HG02885 (cell line): ENCODE measurements around the gene TRMT112.

ENCODE experiments used
- ATAC-seq: cut with Tn5 transposase; IDR thresholded peaks from one replicate; pipeline ENCODE4 v1.9.1; 2021; ENCODE audit warnings: mild to moderate bottlenecking; ENCODE audit not compliant: unreplicated experiment, poor library complexity

The TRMT112 gene

DNA sequence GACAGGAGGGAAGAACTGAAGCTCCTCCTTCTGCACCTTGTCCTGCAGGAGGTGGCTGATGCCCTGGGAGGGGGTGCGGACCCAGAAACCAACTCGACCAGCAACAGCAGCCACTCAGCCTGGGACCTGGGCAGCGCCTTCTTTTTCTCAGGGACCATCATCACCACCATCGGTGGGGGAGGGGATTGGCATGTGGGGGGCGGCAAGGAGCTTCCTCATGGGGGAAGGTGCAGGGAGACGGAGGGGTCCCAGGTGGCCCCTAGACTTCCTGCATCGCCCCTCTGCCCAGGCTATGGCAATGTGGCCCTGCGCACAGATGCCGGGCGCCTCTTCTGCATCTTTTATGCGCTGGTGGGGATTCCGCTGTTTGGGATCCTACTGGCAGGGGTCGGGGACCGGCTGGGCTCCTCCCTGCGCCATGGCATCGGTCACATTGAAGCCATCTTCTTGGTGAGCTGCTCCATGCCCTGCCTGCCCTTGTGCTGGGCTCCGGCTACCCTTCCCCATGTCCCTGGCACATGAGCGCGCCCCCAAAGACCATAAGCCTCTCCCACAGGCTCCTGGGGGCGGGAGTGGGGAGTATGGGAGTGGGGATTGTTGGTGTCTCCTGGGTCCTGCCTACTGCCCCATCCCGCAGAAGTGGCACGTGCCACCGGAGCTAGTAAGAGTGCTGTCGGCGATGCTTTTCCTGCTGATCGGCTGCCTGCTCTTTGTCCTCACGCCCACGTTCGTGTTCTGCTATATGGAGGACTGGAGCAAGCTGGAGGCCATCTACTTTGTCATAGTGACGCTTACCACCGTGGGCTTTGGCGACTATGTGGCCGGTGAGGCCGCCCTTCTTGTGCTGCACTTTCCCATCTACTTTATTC is 20.3 kb downstream of the TRMT112 start:
- ATAC-seq = no peak

DNA sequence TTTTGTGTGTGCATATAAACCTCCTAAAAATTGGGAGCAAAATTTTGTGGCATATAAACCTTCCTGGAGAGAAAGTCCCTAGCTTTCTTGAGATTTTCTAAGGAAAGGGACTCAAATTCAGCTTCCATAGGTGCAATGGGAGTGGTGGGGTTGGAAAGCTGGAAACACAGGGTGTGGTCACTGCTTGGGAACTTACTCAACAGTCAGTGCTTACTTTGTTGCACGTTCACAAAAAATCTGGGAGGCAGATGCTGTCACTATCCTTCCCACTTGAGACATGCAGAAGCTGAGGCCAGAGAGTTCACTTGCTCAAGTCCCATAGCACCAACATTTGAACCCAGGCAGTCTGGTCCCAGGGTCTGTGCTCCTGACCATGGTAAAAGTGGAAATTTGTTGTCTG is 21.1 kb downstream of the TRMT112 start:
- ATAC-seq = no peak

DNA sequence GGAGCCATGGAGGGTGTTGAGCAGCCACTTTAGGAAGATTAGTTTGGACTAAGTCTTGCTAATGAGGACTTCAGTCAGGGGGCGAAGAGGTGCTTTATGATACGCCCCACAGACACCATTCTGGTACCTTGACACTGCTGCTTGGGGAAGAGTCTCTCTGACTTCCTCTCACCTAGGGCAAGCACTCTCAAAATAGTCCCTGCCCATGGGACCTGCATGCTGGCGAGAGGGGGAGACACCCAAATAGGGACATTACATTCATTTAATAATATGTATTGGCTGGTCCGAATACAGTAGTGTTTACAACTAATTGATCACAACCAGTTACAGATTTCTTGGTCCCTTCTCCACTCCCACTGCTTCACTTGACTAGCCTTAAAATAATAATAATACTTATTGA is 21.6 kb downstream of the TRMT112 start:
- no peak for ATAC-seq

DNA sequence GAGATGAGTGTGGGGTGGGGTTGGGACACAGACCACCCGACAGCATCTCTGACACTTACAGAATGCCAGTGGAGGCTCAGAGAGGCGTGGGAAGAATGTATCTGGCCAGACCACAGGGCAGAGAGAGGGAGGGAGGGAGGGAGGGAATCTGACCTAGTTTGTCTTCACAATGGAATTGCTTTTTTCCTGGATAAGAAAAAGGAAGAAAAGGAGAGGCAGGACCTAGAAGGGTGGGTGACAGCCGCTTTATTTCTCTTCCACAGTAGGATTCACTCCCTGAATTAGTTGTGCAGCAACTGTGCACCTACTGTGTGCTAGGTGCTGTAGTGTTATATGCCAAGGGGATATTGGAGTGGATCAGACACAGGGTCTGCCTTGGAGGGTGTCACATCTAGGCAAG is 22.6 kb downstream of the TRMT112 start:
- no peak for ATAC-seq

DNA sequence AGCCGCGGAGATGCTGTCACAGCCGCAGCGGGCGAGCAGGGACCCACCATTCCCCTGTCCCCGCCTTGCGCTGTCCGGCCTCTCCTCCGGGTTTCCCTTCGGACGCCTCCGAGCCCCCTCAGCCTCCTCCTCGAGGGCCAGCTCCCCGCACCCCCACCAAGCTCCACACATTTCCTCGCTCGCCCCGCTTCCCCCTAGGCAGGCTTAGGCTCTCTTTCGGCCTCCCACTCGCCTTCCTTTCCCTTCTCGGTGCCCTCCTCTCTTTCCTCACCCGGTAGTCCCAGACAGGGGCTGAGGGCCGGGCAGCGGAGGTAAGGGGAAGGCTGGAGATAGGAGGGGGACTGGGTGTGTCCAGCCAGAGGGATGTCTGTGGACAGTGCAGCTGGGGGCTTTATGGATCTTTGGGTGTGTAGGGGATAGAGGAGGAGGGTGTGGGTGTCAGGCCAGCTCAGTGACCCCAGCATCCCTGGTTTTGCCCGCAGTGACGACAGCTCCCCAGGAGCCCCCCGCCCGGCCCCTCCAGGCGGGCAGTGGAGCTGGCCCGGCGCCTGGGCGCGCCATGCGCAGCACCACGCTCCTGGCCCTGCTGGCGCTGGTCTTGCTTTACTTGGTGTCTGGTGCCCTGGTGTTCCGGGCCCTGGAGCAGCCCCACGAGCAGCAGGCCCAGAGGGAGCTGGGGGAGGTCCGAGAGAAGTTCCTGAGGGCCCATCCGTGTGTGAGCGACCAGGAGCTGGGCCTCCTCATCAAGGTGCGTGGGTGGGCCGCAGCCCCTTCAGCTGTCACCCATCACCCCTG is 24.7 kb downstream of the TRMT112 start:
- ATAC-seq = no peak

DNA sequence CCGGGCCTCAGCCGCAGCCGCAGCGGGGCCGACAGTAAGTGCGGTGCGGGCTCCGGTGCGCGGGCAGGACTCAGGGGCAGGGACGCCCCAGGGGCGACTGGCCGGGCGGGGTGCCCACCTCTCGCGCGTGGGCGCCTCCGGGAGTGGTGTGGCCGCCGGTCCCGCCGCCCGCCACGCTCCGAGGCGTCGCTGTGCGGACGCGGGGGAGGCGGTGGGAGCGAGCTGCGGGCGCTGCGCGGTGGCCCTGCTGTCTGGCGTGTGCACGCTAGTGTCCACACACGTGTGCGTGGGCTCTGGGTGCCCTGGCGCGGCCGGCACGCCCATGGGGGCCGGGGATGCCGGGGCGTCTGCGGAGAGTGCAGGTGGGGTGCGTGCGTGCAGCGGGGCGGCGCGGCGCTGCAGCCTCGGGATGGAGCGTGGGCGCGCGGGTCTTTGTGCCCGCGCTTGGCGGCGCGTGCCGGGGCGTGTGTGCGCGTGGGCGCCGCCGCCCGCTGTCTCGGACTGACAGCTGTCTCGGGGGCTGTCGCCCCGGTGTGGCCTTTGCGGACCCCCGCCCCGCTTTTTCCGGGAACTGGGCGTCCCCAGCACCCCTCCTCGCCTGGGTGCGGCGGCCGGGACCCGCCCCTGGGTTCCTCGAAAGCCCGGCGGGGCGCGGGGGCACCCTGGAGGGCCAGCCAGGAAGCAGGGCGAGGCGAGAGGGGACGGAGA is 25.5 kb downstream of the TRMT112 start:
- no peak for ATAC-seq

DNA sequence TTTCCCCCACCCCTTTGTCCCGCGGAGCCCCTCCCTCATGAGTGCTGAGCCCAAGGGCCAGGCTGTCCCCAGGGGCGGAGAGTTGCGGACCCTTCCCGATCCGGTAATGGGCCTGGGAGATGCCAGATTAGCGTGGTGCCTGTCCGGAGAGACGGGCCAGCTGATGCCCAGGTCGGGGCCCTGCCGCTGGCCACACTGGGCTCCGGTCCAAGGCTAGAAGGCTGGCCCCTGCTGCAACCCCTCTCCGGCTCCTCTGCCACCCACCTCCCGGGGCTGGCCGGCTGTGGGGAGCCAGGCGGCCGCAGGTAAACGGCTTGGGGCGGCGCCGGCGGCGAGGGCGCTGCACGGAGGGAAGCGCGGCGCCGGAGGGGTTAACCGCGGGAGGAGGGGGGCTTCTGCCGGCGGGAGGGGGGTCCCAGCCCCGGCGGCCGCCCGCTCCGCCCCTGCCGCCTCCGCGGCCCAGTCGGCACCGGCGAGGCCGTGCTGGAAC is 26.1 kb downstream of the TRMT112 start, which contains the start of gene KCNK4:
Gene KCNK4, plus strand, starts transcription at position 41 of the 490 bp plus-strand sequence. CDS start 1,717 bp downstream, outside the sequence.
- no peak for ATAC-seq

DNA sequence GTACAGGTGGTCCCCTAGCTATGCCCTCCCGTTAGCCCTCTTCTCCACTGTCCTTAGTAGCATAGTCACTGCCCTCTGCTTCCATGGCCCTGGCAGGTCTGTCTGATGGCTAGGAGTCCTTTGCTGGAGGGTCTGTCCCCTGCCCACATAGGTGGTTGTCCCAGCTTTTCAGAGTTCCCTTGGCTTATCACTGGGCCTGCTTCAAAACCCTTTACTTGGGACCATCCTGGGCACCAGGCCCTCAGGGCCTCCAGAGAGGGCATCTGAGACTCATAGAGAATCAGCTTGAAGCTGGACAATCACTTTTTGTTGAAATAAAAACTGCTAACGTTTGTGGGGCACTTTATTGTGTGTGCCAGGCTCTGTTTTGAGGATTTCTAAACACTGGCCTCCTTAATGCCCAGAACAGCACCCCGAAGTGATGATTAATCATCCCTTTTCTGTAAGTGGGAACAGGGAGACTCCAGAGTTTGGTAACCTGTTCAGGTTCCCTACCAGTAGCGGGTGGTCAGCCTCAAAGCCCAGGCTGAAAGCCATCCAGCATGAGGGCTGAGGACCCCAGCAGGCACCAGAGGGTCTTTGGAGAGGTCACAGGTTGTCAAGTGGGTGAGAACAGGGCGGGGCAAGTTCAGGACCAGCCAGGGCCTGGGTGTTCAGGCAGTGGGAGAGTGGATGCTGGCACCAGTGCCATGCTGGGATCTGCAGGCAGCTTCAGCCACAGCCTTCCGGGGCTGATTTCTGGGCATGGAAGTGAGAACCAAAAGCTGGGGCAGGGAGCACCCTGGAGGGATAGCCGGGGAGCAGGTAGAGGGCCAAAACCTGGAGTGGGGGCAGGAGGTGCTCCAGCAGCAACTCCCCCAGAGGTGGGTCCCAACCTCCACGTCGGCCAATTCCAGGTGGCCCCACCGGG is 26.8 kb downstream of the TRMT112 start:
- no peak for ATAC-seq

DNA sequence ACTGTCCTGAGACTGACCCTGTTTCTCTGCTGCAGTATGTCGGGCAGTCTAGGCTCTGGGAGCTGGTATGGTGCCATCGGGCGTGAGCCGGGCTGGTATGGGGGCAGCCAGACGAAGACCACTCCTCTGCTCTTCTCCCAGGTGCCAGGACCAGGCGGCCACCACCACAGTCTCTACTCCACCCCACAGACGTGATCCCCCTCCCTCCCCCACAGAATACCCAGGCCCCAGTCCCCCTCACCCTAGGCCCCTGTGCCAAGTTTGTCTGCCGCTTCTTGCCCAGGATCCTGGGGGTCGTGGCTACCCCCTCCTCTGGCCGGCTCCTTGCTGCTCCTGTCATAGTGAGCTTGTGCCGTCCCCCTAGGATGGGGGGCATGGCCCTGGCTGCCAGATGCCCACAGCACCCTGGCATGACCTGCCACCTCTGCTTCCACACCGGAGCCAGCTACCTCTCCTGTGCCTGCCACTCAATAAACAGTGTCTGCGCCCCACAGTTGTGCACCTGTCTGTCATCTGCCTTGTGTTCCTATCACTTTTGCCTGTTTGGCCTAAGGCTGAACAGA is 28.3 kb downstream of the TRMT112 start:
- no peak for ATAC-seq

DNA sequence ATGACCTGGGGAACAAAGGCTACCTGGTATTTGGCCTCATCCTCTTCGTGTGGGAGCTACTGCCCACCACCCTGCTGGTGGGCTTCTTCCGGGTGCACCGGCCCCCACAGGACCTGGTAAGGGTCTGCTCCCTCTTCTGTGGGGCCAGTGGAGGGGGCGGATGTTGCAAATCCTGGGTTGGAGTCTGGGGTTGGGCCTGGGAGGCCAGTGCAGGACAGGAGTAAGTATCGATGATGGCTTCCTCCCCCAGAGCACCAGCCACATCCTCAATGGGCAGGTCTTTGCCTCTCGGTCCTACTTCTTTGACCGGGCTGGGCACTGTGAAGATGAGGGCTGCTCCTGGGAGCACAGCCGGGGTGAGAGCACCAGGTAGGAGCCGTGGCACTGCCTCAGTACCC is 29.0 kb downstream of the TRMT112 start:
- no peak for ATAC-seq

DNA sequence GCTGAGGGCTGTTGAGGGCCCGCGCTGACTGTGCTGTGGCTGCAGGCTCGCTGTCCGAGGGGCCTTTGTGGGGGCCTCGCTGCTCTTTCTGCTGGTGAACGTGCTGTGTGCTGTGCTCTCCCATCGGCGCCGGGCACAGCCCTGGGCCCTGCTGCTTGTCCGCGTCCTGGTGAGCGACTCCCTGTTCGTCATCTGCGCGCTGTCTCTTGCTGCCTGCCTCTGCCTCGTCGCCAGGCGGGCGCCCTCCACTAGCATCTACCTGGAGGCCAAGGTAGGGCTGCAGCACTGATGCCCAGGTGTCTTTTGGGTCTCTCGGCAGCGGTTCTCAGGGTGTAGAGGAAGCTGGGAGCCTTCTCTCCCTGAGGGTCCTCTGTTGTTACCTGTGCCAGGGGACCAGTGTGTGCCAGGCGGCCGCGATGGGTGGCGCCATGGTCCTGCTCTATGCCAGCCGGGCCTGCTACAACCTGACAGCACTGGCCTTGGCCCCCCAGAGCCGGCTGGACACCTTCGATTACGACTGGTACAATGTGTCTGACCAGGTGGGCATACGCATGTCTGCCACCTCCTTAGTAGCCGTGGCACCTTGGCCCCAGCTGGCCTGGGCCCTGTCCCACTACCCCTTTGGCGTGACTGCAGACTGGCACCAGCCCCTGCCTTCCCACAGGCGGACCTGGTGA is 29.5 kb downstream of the TRMT112 start:
- ATAC-seq = no peak

DNA sequence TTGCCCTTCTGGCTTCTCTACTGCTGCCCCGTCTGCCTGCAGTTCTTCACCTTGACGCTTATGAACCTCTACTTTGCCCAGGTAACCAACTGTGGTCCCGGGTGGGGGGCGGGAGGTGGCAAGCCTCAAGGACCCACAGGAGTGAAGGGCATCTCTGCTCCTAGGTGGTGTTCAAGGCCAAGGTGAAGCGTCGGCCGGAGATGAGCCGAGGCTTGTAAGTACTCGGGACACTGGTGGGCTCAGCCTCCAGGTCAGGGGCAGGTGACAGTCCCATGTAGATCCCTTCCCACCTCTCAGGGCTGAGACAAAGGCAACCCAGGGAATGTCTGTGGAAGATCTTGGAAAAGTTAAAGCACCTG is 30.6 kb downstream of the TRMT112 start:
- ATAC-seq = no peak

DNA sequence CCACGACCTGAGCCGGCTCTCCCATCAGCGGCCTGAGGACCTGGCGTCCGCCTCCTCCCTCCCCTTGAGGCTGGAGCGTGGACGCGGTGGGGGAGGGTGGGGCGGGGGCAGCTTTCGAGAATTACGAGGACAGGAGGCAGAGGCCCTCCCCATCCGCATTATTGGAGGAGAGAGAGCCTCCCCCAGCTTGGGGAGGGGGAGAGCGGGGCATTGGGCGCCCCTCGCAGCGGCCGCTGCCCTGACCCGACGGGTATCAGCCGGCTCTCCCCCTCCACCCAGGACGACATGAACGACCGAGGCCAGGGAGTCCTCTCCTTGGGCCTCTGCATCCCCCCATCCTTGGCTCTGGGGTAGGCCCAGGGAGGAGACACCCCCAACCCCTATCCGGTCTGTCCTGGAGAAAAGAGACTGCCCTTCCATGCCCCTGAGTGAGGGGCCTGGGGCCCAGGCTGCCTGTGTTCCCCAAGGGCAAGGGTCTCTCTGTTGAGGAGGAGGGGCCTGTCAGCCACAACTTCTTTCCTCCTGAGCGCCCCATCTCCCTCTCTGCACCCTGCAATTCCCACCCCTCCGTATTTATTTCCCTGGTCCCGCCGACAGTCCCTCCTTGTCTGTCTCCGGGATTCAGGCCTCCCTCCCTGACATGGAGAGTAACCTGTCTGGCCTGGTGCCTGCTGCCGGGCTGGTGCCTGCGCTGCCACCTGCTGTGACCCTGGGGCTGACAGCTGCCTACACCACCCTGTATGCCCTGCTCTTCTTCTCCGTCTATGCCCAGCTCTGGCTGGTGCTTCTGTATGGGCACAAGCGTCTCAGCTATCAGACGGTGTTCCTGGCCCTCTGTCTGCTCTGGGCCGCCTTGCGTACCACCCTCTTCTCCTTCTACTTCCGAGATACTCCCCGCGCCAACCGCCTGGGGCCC is 31.2 kb downstream of the TRMT112 start:
- no peak for ATAC-seq

DNA sequence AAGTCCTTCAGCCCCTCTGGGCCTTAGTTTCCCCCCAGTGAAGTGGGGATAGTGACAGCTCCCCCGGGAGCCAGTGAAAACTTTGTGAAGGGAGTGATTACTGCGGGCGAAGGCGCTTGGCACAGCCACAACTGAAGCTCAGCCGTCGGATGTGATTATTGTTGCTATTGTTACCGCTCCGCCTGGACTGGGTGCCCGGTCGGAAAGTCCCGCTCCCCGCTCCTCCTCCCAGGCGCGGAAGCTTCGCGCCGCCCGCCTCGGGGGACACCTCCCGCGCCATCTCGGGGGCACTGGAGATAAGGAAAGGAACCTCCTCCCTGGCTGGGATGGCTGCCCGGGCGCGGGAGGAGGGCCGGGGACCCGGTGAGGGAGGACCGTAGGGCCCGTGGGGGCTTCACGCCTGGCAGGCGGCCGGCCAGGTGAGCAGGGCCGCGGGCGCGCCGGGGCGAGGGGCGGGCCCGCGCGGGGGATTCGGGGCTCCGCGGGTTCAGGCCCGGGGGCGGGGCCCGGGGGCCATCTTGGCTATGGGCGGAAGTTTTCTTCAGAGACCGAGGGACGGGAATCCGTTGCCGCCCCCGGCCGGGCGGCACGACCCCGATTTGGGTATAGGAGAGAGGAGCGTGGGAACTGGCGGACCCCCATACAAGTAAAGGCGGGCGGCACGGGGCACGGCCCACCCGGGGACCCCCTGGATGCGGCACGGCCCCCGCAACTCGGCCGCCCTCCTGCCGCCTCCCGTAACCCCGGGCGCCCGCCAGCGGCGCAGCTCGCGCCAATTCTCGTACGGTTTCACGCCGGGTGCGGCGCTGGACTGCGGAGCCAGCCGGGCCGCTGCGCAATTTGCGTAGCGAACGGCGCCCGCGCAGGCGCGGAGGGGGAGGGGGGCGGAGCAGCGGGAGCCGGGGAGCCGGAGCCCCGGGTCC is 32.1 kb downstream of the TRMT112 start, which contains the start of gene GPR137:
Gene GPR137, plus strand, starts transcription at position 887 of the 923 bp plus-strand sequence. CDS start 677 bp downstream, outside the sequence.
- peak; percentile 68 for ATAC-seq

DNA sequence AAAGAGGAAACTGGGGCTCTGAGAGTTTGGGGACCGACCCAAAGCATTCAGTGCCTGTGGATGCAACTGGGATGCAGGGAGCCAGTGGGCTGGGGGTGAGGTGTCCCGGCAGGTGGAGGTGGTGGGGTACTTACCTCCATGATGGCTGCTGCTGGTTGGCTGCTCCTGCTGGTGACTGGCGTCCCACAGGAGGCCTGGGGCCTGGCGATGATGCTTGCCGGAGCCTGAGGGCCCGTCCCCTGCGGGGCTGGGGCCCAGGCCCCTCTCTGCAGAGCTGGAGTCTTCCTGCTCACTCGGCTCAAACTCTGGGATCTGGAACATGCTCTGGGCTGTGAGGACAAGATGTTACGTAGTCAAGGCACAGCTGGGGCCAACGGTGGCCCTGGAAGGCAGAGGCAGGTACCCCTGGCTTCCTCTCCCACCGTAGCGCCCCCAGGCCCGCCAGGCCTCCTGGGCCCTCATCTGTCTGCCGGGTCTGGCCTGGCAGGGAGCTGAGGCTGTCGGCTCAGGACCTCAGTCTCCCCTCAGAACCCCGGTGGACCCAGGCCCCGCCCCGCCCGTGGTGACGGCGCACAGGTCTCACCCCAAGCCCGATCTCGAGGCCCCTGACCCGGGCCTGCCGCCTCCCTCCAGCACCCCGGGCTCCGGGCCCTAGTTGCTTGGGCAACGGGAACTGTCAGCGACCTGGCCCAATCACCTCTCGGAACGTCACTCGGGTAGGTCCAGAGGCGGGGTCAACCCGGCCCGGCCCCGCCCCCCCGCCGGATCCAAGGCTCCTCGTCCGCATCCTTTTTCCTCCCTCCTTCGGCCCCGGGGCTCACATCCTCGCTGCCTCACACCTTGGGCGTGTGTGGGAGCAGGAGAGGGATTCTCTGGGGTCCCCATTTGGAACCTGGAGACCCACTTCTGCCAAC is 33.1 kb downstream of the TRMT112 start, which contains the start of gene BAD:
Gene BAD, minus strand, starts transcription at position 618 of the 914 bp plus-strand sequence. Its CDS starts 297 bp downstream, at position 321.
- ATAC-seq = peak; percentile 72
